H1 (cell line): ENCODE data around the gene ZNF626. TPM values are rescaled to one million over a fixed set of nuclear protein-coding genes. Genes with fewer than 3 reads are reported as not detected.
"Not testable (repeated sequence)": the region's sequence is repeated elsewhere in the genome, so short reads cannot be mapped to it uniquely, and the experiment has no call there.

Experiments
- CTCF ChIA-PET: fragments of 300-600 bp; sonication (Branson Sonifier 250); formaldehyde crosslinking; loops from one replicate; lab custom pipeline; 2021; ENCODE audit not compliant: partially characterized antibody; lab: Charles Lee
- POLR2A ChIA-PET: fragments of 300-600 bp; sonication (Branson Sonifier 250); formaldehyde crosslinking; loops from one replicate; lab custom pipeline; 2021; ENCODE audit warnings: inconsistent platforms; ENCODE audit not compliant: partially characterized antibody; lab: Charles Lee
- DNase-seq, 2 experiments: peaks; one replicate each; pipeline versions ENCODE4 v3.0.0 to v3.0.0-alpha.2; 2010 to 2022; ENCODE audit warnings: low spot score in 2 of 2, low read depth in 1 of 2, mixed read lengths in 1 of 2
- FAIRE-seq: peaks from 2 replicates; lab custom pipeline; 2011; peaks lifted over from hg19 to GRCh38; lab: Jason Lieb, UNC
- H2AFZ ChIP-seq: 2 replicates; pipeline ENCODE4 v1.8.1; 2012; ENCODE audit warnings: low read length, inconsistent platforms
- H2AK5ac ChIP-seq: 2 replicates; pipeline ENCODE4 v1.6.1; 2013; ENCODE audit warnings: low read depth, low read length
- H2BK120ac ChIP-seq: replicated peaks from 2 replicates; pipeline ENCODE3; 2013; ENCODE audit warnings: low read depth, low read length, inconsistent platforms
- H2BK12ac ChIP-seq: 2 replicates; pipeline ENCODE4 v1.6.1; 2013; ENCODE audit warnings: low read depth, low read length
- H2BK15ac ChIP-seq: 2 replicates; pipeline ENCODE4 v1.6.1; 2013; ENCODE audit warnings: low read length
- H2BK20ac ChIP-seq: 2 replicates; pipeline ENCODE4 v1.6.1; 2013; ENCODE audit warnings: low read length
- H2BK5ac ChIP-seq: 2 replicates; pipeline ENCODE4 v1.6.1; 2013; ENCODE audit warnings: low read depth, low read length
- H3K14ac ChIP-seq: 2 replicates; pipeline ENCODE4 v1.6.1; 2013; ENCODE audit warnings: inconsistent platforms; ENCODE audit not compliant: insufficient read length
- H3K18ac ChIP-seq: 2 replicates; pipeline ENCODE4 v1.6.1; 2013; ENCODE audit warnings: low read length; ENCODE audit errors: extremely low read depth
- H3K23ac ChIP-seq: 2 replicates; pipeline ENCODE4 v1.6.1; 2013; ENCODE audit warnings: inconsistent platforms; ENCODE audit not compliant: insufficient read length
- H3K23me2 ChIP-seq: 2 replicates; pipeline ENCODE4 v1.6.1; 2013; ENCODE audit warnings: low read depth, low read length
- H3K27ac ChIP-seq: 2 replicates; pipeline ENCODE4 v1.6.1; 2011; ENCODE audit warnings: low read depth, low read length, inconsistent platforms
- H3K27me3 ChIP-seq, 4 experiments: replicated peaks in 1 of 4; 1 replicate in 1 of 4; 2 replicates in 3 of 4; pipeline versions ENCODE4 v1.6.1 to v1.8.1; 2011 to 2013; ENCODE audit warnings: low read length in 3 of 4, mild to moderate bottlenecking in 3 of 4, inconsistent platforms in 2 of 4, mixed read lengths in 2 of 4, moderate library complexity in 1 of 4; ENCODE audit not compliant: control insufficient read depth in 3 of 4, insufficient read depth in 3 of 4; ENCODE audit errors: extremely low read depth in 1 of 4
- H3K36me3 ChIP-seq, 4 experiments: 2 replicates each; pipeline versions ENCODE4 v1.6.1 to v1.8.1; 2011 to 2013; ENCODE audit warnings: mild to moderate bottlenecking in 4 of 4, low read length in 3 of 4, moderate library complexity in 2 of 4, control low read depth in 1 of 4, inconsistent platforms in 1 of 4; ENCODE audit not compliant: insufficient read depth in 4 of 4, control insufficient read depth in 2 of 4
- H3K4ac ChIP-seq: replicated peaks from 2 replicates; pipeline ENCODE3; 2013; ENCODE audit warnings: low read length, low read depth, mixed read lengths, inconsistent platforms; ENCODE audit not compliant: insufficient read length
- H3K4me1 ChIP-seq, 4 experiments: replicated peaks in 1 of 4; 1 replicate in 1 of 4; 2 replicates in 3 of 4; pipeline versions ENCODE4 v1.6.1 to v1.8.1; 2011 to 2013; ENCODE audit warnings: low read length in 3 of 4, inconsistent platforms in 2 of 4, mixed read lengths in 1 of 4; ENCODE audit not compliant: insufficient read depth in 4 of 4, control insufficient read depth in 3 of 4
- H3K4me2 ChIP-seq, 2 experiments: 2 replicates each; pipeline versions ENCODE4 v1.6.1 to v1.8.1; 2011 to 2013; ENCODE audit warnings: low read depth in 2 of 2, low read length in 2 of 2, control low read depth in 1 of 2, inconsistent platforms in 1 of 2, mild to moderate bottlenecking in 1 of 2; ENCODE audit not compliant: insufficient read depth in 1 of 2
- H3K4me3 ChIP-seq, 4 experiments: fragments of 200-600, 300-600 bp in 1 of 4; sonication (generic), shearing (Covaris generic), sonication (Bioruptor Twin) in 1 of 4; 2 replicates each; pipeline versions ENCODE4 v1.5.1 to v1.8.1; 2011 to 2016; ENCODE audit warnings: low read length in 4 of 4, low read depth in 3 of 4, control low read depth in 2 of 4, inconsistent platforms in 2 of 4, mild to moderate bottlenecking in 2 of 4, mixed read lengths in 1 of 4, moderate library complexity in 1 of 4; ENCODE audit not compliant: insufficient read depth in 2 of 4; ENCODE audit errors: extremely low read depth in 1 of 4
- H3K56ac ChIP-seq: replicated peaks from 2 replicates; pipeline ENCODE3; 2013; ENCODE audit warnings: low read depth, mild to moderate bottlenecking, mixed read lengths, low read length, inconsistent platforms; ENCODE audit not compliant: insufficient read length
- H3K79me1 ChIP-seq: 2 replicates; pipeline ENCODE4 v1.6.1; 2013; ENCODE audit warnings: low read depth, low read length, control low read depth
- H3K79me2 ChIP-seq, 2 experiments: 2 replicates each; pipeline versions ENCODE4 v1.6.1 to v1.8.1; 2012 to 2013; ENCODE audit warnings: low read length in 2 of 2, mild to moderate bottlenecking in 2 of 2, inconsistent platforms in 1 of 2; ENCODE audit not compliant: insufficient read depth in 2 of 2, control insufficient read depth in 1 of 2
- H3K9ac ChIP-seq, 4 experiments: replicated peaks in 1 of 4; 1 replicate in 1 of 4; 2 replicates in 3 of 4; pipeline versions ENCODE4 v1.6.1 to v1.8.1; 2011 to 2013; ENCODE audit warnings: low read depth in 3 of 4, low read length in 3 of 4, control low read depth in 2 of 4, mild to moderate bottlenecking in 2 of 4, moderate library complexity in 2 of 4, inconsistent platforms in 1 of 4; ENCODE audit errors: extremely low read depth in 1 of 4
- H3K9me3 ChIP-seq, 2 experiments: 2 replicates each; pipeline versions ENCODE4 v1.6.1 to v1.8.1; 2012 to 2013; ENCODE audit warnings: mild to moderate bottlenecking in 2 of 2, moderate library complexity in 2 of 2, control low read depth in 1 of 2, inconsistent platforms in 1 of 2, low read depth in 1 of 2, low read length in 1 of 2, mixed read lengths in 1 of 2; ENCODE audit not compliant: insufficient read depth in 2 of 2
- H4K20me1 ChIP-seq, 2 experiments: replicated peaks in 1 of 2; 2 replicates each; pipeline versions ENCODE3 to v1.8.1; 2011 to 2013; ENCODE audit warnings: inconsistent platforms in 2 of 2, low read length in 2 of 2, mild to moderate bottlenecking in 1 of 2; ENCODE audit not compliant: insufficient read depth in 2 of 2, control insufficient read depth in 1 of 2
- H4K5ac ChIP-seq: 2 replicates; pipeline ENCODE4 v1.6.1; 2013; ENCODE audit warnings: low read length, low read depth, mixed read lengths, inconsistent platforms; ENCODE audit not compliant: insufficient read length
- H4K8ac ChIP-seq: 2 replicates; pipeline ENCODE4 v1.8.0; 2013; ENCODE audit warnings: mild to moderate bottlenecking, moderate library complexity, low read length, inconsistent platforms; ENCODE audit not compliant: insufficient read depth; ENCODE audit errors: extremely low read depth
- H4K91ac ChIP-seq: replicated peaks from 2 replicates; pipeline ENCODE3; 2013; ENCODE audit warnings: low read length, mixed read lengths, inconsistent platforms; ENCODE audit not compliant: insufficient read length
- ZNF274 ChIP-seq: IDR thresholded peaks from 2 replicates; pipeline ENCODE4 v1.7.0; 2012; ENCODE audit warnings: low read length, borderline replicate concordance; ENCODE audit errors: extremely low read depth
- WGBS, 2 experiments: shearing (Covaris generic) in 1 of 2; methylation state at CpG; one replicate each; pipeline versions ENCODE4 v1.1.6 to v1.1.7; 2013 to 2015; ENCODE audit warnings: low lambda C conversion rate in 2 of 2, mixed read lengths in 2 of 2, inconsistent platforms in 1 of 2, low coverage in 1 of 2, missing lambda C conversion rate in 1 of 2; ENCODE audit not compliant: insufficient replicate concordance in 2 of 2, insufficient coverage in 1 of 2, insufficient read length in 1 of 2; ENCODE audit errors: extremely low coverage in 1 of 2, missing lambda C conversion rate in 1 of 2; 5-methylcytosine and 5-hydroxymethylcytosine counted together
- polyA plus RNA-seq, 7 experiments: library from polyadenylated mRNA; depleted of rRNA in 3 of 7; stranded (reverse) in 5 of 7; unstranded in 2 of 7; fragments of >200 nt in 5 of 7; fragments of 200-250 nt in 2 of 7; gene quantifications; 1 replicate in 5 of 7; 2 replicates in 1 of 7; 4 replicates in 1 of 7; pipeline versions ENCODE4 v1.2.1 to v1.2.3, GENCODE V29; 2011 to 2013; ENCODE audit warnings: missing spikeins in 2 of 7, mixed read lengths in 2 of 7
- total RNA-seq: library from RNA; stranded (reverse); fragmentation: NEBNext Ultra II Directional; extraction: Animal tissue kit (Norgen Biotek cat#: 25700); gene quantifications from 2 replicates; pipeline ENCODE4 v1.2.1, GENCODE V29; 2021

The ZNF626 gene
- total and polyA plus RNA-seq, 2 of the 8 experiments (the other 6 are each of a cell fraction or from before 2014, with no cell fraction given), result 4.7 to 28.4 TPM

DNA sequence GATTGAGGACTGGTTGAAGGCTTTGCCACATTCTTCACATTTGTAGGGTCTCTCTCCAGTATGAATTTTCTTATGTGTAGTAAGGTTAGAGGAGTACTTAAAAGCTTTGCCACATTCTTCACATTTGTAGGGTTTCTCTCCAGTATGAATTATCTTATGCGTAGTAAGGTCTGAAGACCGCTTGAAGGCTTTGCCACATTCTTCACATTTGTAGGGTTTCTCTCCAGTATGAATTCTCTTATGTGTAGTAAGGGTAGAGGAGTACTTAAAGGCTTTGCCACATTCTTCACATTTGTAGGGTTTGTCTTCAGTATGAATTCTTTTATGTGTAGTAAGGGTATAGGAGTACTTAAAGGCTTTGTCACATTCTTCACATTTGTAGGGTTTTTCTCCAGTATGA, 36.8 kb downstream of the ZNF626 start:
- H2BK120ac ChIP-seq, DNase-seq, POLR2A ChIA-PET, H3K23ac ChIP-seq, H2BK5ac ChIP-seq, H3K4me3 ChIP-seq, H2BK12ac ChIP-seq, H4K91ac ChIP-seq, H3K56ac ChIP-seq, H3K4ac ChIP-seq, H3K79me1 ChIP-seq, H3K4me2 ChIP-seq, H3K9ac ChIP-seq, H3K14ac ChIP-seq, H3K18ac ChIP-seq, H4K20me1 ChIP-seq, H2BK15ac ChIP-seq, H3K27ac ChIP-seq, H4K8ac ChIP-seq, FAIRE-seq, H4K5ac ChIP-seq, CTCF ChIA-PET: not testable (repeated sequence)
- WGBS, 2 experiments, result 97% methylated on average over 2 of the region's 2 CpGs; no CpG with 5 or more reads in 1 of the 2 experiments
- peak; percentile 85 for TF ChIP-seq ZNF274
- TF ChIP-seq, all 59 proteins: peak for 1; not testable (repeated sequence) for 58
- H2AFZ ChIP-seq, H3K23me2 ChIP-seq, H2BK20ac ChIP-seq, H3K79me2 ChIP-seq, H3K27me3 ChIP-seq, H2AK5ac ChIP-seq, H3K4me1 ChIP-seq: not testable (repeated sequence)
- Histone ChIP-seq H3K9me3 (peaks cover 40 to 50% of the 10 kb centered on the region in 2 experiments), H3K36me3 (peaks cover 0 to 22% (median 7%) of the 10 kb centered on the region in 4 experiments; a peak in 5 of 8 replicates)
